Type B pancreatic cell (in vitro differentiated cells): ENCODE results near the gene OSTF1. TPM values are rescaled to one million over a fixed set of nuclear protein-coding genes. Genes with fewer than 3 reads are reported as not detected.

Experiments
- DNase-seq: peaks from one replicate; pipeline ENCODE4 v3.0.0; 2021; ENCODE audit warnings: mixed read lengths; ENCODE audit not compliant: unreplicated experiment; ENCODE audit errors: extremely low spot score
- H3K27ac Mint-ChIP-seq: 2 replicates; pipeline ENCODE4 v1.8.0; 2021; ENCODE audit warnings: mild to moderate bottlenecking, mixed read lengths
- H3K27me3 Mint-ChIP-seq: 2 replicates; pipeline ENCODE4 v1.8.0; 2021; ENCODE audit warnings: mixed read lengths
- H3K36me3 Mint-ChIP-seq: 2 replicates; pipeline ENCODE4 v1.8.0; 2021; ENCODE audit warnings: mixed read lengths
- H3K4me1 Mint-ChIP-seq: one replicate; pipeline ENCODE4 v1.8.0; 2021; ENCODE audit warnings: mixed read lengths; ENCODE audit not compliant: unreplicated experiment
- H3K4me3 Mint-ChIP-seq: 2 replicates; pipeline ENCODE4 v1.8.0; 2021; ENCODE audit warnings: mild to moderate bottlenecking, mixed read lengths
- H3K9me3 Mint-ChIP-seq: 2 replicates; pipeline ENCODE4 v1.8.0; 2021; ENCODE audit warnings: mixed read lengths
- total RNA-seq: library from RNA; stranded (reverse); gene quantifications from 2 replicates; pipeline ENCODE4 v1.2.1, GENCODE V29; 2021; ENCODE audit warnings: low replicate concordance
- TF ChIP-seq, protein P1 (sequence below): fragments of 200-600 bp; sonication (generic); conservative IDR thresholded peaks from 2 replicates; pipeline ENCODE4 v1.5.0; 2021; ENCODE audit warnings: antibody characterized with exemption, mild to moderate bottlenecking

The OSTF1 gene
- total RNA-seq, 1 donor from 2014 or later = 18.3 TPM

- H3K9me3 Mint-ChIP-seq = no peaks in the 10 kb centered on the region
- no peaks in the 10 kb centered on the region for H3K27me3 Mint-ChIP-seq
- no peak overlapping the region for H3K4me3 Mint-ChIP-seq
- H3K4me1 Mint-ChIP-seq = peaks cover 4% of the 10 kb centered on the region
- TF ChIP-seq, protein P1, sequence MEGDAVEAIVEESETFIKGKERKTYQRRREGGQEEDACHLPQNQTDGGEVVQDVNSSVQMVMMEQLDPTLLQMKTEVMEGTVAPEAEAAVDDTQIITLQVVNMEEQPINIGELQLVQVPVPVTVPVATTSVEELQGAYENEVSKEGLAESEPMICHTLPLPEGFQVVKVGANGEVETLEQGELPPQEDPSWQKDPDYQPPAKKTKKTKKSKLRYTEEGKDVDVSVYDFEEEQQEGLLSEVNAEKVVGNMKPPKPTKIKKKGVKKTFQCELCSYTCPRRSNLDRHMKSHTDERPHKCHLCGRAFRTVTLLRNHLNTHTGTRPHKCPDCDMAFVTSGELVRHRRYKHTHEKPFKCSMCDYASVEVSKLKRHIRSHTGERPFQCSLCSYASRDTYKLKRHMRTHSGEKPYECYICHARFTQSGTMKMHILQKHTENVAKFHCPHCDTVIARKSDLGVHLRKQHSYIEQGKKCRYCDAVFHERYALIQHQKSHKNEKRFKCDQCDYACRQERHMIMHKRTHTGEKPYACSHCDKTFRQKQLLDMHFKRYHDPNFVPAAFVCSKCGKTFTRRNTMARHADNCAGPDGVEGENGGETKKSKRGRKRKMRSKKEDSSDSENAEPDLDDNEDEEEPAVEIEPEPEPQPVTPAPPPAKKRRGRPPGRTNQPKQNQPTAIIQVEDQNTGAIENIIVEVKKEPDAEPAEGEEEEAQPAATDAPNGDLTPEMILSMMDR = no peak
- peaks cover 9% of the 10 kb centered on the region for H3K36me3 Mint-ChIP-seq
- no peak overlapping the region for H3K27ac Mint-ChIP-seq
- DNase-seq = no peak
These were observed 43.4 kb downstream of the OSTF1 start for GRCh38 chr9:75131700-75132099.

DNA sequence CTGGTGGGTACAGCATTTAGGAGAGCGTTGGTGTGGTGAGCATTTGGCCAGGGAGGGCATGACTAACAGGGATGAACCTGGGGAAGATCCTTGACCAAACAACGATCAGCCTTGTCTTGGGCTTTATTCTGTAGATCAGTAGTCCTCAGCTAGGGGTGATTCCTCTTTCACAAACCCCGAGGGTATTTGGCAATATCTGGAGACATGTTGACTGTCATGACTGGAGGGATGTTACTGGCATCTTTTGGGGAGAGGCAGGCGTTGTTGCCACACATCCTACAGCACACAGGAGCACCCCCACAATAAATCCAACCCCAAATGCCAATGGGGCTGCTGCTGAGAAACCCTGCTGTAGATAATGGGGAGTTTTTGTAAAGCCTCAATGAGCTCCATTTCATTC lies 43.9 kb downstream of the OSTF1 start:
- TF ChIP-seq, protein P1 = no peak
- no peaks in the 10 kb centered on the region for H3K27me3 Mint-ChIP-seq
- no peak for DNase-seq
- H3K27ac Mint-ChIP-seq = no peak overlapping the region
- H3K9me3 Mint-ChIP-seq = no peaks in the 10 kb centered on the region
- no peak overlapping the region for H3K4me3 Mint-ChIP-seq
- H3K4me1 Mint-ChIP-seq = peaks cover 4% of the 10 kb centered on the region
- H3K36me3 Mint-ChIP-seq = peaks cover 11% of the 10 kb centered on the region

GRCh38 chr9:75133396-75133795 lies 45.1 kb downstream of the OSTF1 start:
- Mint-ChIP-seq H3K4me3 (no peak overlapping the region), H3K4me1 (peaks cover 4% of the 10 kb centered on the region), H3K27me3 (no peaks in the 10 kb centered on the region), H3K27ac (no peak overlapping the region), H3K9me3 (no peaks in the 10 kb centered on the region), H3K36me3 (peaks cover 14% of the 10 kb centered on the region)
- DNase-seq = no peak
- TF ChIP-seq, protein P1 = no peak

DNA sequence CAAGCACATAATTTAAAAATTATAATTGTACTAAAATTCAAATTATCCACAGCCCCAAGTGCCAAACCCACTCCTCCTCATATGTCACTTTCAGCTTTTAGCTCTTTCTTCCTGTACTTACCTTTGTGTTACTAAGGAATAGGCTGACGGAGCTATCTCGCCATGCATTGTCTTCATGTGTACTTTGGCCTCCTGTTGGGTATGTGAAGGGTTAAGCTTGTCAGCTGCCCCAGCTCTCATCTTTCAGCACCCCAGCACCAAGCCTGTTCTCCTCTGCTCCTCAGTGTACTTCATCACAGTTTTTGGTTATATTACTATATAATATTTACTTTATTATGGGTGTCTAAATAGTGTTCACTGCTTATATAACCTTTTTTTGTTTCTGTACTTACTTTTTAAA lies 46.2 kb downstream of the OSTF1 start:
- Mint-ChIP-seq H3K27me3 (no peaks in the 10 kb centered on the region), H3K9me3 (no peaks in the 10 kb centered on the region), H3K4me1 (peaks cover 4% of the 10 kb centered on the region), H3K27ac (no peak overlapping the region), H3K36me3 (peaks cover 11% of the 10 kb centered on the region), H3K4me3 (no peak overlapping the region)
- no peak for DNase-seq
- TF ChIP-seq, protein P1 = no peak

GRCh38 chr9:75138260-75139040 lies 50.1 kb downstream of the OSTF1 start:
- no peak for DNase-seq
- H3K4me1 Mint-ChIP-seq = peaks cover 2% of the 10 kb centered on the region
- no peaks in the 10 kb centered on the region for H3K9me3 Mint-ChIP-seq
- no peak overlapping the region for H3K27ac Mint-ChIP-seq
- H3K36me3 Mint-ChIP-seq = peaks cover 10% of the 10 kb centered on the region
- TF ChIP-seq, protein P1 = no peak
- no peaks in the 10 kb centered on the region for H3K27me3 Mint-ChIP-seq
- H3K4me3 Mint-ChIP-seq = no peak overlapping the region
